Panc1 (cell line): ENCODE measurements around the gene SPIN4. TPM values are rescaled to one million over a fixed set of nuclear protein-coding genes. Genes with fewer than 3 reads are reported as not detected.

Experiments
- ATAC-seq: fragments of 200-7000 bp; cut with Tn5 transposase; 2 replicates; pipeline ENCODE4 v1.9.1; 2020; ENCODE audit warnings: mild to moderate bottlenecking, moderate library complexity
- BruUV-seq: library from RNA; stranded (reverse); fragments of 400-500 nt; replicated peaks from 2 replicates; lab custom pipeline; 2021; lab: Mats Ljungman, UMichigan
- CTCF ChIA-PET: fragments of 300-600 bp; sonication (Branson Sonifier 250); formaldehyde crosslinking; loops from one replicate; lab custom pipeline; 2022; ENCODE audit warnings: antibody characterized with exemption; lab: Charles Lee
- POLR2A ChIA-PET: fragments of 300-600 bp; sonication (Branson Sonifier 250); formaldehyde crosslinking; loops from one replicate; lab custom pipeline; 2022; ENCODE audit warnings: antibody characterized with exemption; lab: Charles Lee
- DNase-seq: peaks from one replicate; pipeline ENCODE4 v3.0.0-alpha.2; 2010; ENCODE audit warnings: low read depth, low spot score
- H3K27ac ChIP-seq: 2 replicates; pipeline ENCODE4 v1.5.1; 2011; ENCODE audit warnings: mild to moderate bottlenecking, low read length, inconsistent platforms
- H3K27me3 ChIP-seq: fragments of 200-500 bp; sonication (Bioruptor generic); 2 replicates; pipeline ENCODE4 v1.6.0; 2014; ENCODE audit warnings: low read length, inconsistent platforms; ENCODE audit not compliant: control insufficient read depth, insufficient read depth
- H3K36me3 ChIP-seq: fragments of 200-500 bp; sonication (Bioruptor generic); 2 replicates; pipeline ENCODE4 v1.5.1; 2014; ENCODE audit warnings: inconsistent platforms, mild to moderate bottlenecking, low read length, moderate library complexity; ENCODE audit not compliant: control insufficient read depth, insufficient read depth
- H3K4me1 ChIP-seq: 2 replicates; pipeline ENCODE4 v1.5.1; 2011; ENCODE audit warnings: inconsistent platforms, mild to moderate bottlenecking, low read length, moderate library complexity; ENCODE audit not compliant: control insufficient read depth, insufficient read depth
- H3K4me3 ChIP-seq, 2 experiments: 2 replicates each; pipeline ENCODE4 v1.5.1; 2011 to 2012; ENCODE audit warnings: low read depth in 2 of 2, low read length in 2 of 2, mild to moderate bottlenecking in 2 of 2, inconsistent platforms in 1 of 2, moderate library complexity in 1 of 2
- H3K9me3 ChIP-seq: fragments of 200-500 bp; sonication (Bioruptor generic); 2 replicates; pipeline ENCODE4 v1.5.1; 2014; ENCODE audit warnings: low read depth, mild to moderate bottlenecking, inconsistent platforms, low read length, moderate library complexity; ENCODE audit not compliant: control insufficient read depth, insufficient read depth
- POLR2AphosphoS5 ChIP-seq: IDR thresholded peaks from 2 replicates; pipeline ENCODE4 v1.6.1; 2012; ENCODE audit warnings: mild to moderate bottlenecking, low read depth, low read length, moderate library complexity
- REST ChIP-seq, 2 experiments: IDR thresholded peaks; 2 replicates each; pipeline ENCODE4 v1.6.1; 2011 to 2012; ENCODE audit warnings: low read depth in 2 of 2, control low read depth in 1 of 2, low read length in 1 of 2, mild to moderate bottlenecking in 1 of 2, moderate library complexity in 1 of 2; ENCODE audit not compliant: insufficient read depth in 1 of 2
- SIN3A ChIP-seq: IDR thresholded peaks from 2 replicates; pipeline ENCODE4 v1.6.1; 2012; ENCODE audit warnings: low read depth, mild to moderate bottlenecking, low read length, moderate library complexity, borderline replicate concordance; ENCODE audit not compliant: insufficient read depth
- TCF7L2 ChIP-seq: IDR thresholded peaks from 2 replicates; pipeline ENCODE4 v1.6.1; 2011; ENCODE audit warnings: mild to moderate bottlenecking, low read depth, low read length, inconsistent platforms
- in situ Hi-C: cut with HindIII; loops from 2 replicates; pipeline ENCODE4 v1.10.0; 2016; ENCODE audit warnings: low sequenced_read_pairs, low pct_unique_long_range_greater_than_20kb
- intact Hi-C: fragments of 100-400 bp; cut with micrococcal nuclease; formaldehyde crosslinking; loops from one replicate; pipeline ENCODE4 v1.10.0; 2022; ENCODE audit not compliant: unreplicated experiment
- total RNA-seq: library from RNA; stranded (reverse); gene quantifications from one replicate; pipeline ENCODE4 v1.2.1, GENCODE V29; 2021; ENCODE audit not compliant: unreplicated experiment
- TF ChIP-seq, protein P1 (sequence below): fragments of 450-650 bp; IDR thresholded peaks from 2 replicates; pipeline ENCODE4 v1.5.1; 2017; ENCODE audit warnings: mild to moderate bottlenecking

Gene SPIN4
- total RNA-seq, 1 experiment from 2014 or later: 11.4 TPM

DNA sequence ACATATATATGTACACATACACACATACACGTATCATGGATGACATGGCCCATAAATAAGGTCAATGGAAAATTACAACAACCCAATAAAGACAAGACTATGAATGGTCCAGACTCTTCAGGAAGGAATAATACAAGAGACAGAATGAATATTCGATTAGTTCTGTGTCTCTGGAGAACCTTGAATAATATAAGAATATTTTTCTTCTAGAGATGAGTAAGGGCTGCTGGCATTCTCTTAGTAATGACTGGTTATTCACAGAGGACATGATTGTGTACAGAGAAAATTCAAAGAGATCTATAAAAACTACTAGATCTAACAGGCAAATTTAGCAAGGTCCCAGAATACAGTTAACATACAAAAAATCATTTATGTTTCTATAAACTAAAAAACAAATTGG, 23.3 kb downstream of the SPIN4 start:
- in situ Hi-C loops: no loop called here
- H3K36me3 ChIP-seq: no peaks in the 10 kb centered on the region
- H3K4me3 ChIP-seq: no peak overlapping the region
- no peaks in the 10 kb centered on the region for H3K4me1 ChIP-seq
- H3K27ac ChIP-seq: no peak overlapping the region
- BruUV-seq: no TSS peak
- no peaks in the 10 kb centered on the region for H3K9me3 ChIP-seq
- intact Hi-C loops: no loop called here
- ChIA-PET POLR2A (no interaction called here), CTCF (no interaction called here)
- TF ChIP-seq TCF7L2: no peak
- no peak for TF ChIP-seq SIN3A
- TF ChIP-seq REST (IDR thresholded peaks at IDR 0.05; ENCODE audit: insufficient read depth in 1 of 2, low read depth in 2 of 2, low read length in 1 of 2): no peak
- TF ChIP-seq, protein P1, sequence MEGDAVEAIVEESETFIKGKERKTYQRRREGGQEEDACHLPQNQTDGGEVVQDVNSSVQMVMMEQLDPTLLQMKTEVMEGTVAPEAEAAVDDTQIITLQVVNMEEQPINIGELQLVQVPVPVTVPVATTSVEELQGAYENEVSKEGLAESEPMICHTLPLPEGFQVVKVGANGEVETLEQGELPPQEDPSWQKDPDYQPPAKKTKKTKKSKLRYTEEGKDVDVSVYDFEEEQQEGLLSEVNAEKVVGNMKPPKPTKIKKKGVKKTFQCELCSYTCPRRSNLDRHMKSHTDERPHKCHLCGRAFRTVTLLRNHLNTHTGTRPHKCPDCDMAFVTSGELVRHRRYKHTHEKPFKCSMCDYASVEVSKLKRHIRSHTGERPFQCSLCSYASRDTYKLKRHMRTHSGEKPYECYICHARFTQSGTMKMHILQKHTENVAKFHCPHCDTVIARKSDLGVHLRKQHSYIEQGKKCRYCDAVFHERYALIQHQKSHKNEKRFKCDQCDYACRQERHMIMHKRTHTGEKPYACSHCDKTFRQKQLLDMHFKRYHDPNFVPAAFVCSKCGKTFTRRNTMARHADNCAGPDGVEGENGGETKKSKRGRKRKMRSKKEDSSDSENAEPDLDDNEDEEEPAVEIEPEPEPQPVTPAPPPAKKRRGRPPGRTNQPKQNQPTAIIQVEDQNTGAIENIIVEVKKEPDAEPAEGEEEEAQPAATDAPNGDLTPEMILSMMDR: no peak
- TF ChIP-seq POLR2AphosphoS5: no peak
- ATAC-seq: no peak
- no peaks in the 10 kb centered on the region for H3K27me3 ChIP-seq
- no peak for DNase-seq

DNA sequence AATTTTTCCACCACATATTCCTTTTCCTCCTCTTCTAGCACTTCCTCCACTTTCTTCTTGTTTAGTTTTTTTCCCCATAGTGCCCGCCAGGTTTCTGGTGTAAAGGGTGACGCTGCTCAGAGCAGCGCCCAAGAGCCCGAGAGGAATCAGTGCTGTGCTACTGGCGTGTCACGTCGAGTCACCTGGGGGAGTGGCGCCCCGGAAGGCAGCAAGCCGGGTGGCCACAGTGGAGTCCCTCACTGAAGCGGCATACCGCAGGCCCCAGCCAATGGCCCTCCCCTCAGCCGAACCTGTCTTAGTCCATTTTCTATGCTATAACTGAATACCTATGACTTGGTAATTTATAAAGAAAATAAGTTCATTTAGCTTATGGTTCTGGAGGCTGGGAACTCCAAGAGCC, 51.5 kb downstream of the SPIN4 start:
- TF ChIP-seq REST (IDR thresholded peaks at IDR 0.05; ENCODE audit: insufficient read depth in 1 of 2, low read depth in 2 of 2, low read length in 1 of 2) (no peak), POLR2AphosphoS5 (no peak), SIN3A (no peak), TCF7L2 (no peak)
- TF ChIP-seq, protein P1: no peak
- H3K27ac ChIP-seq: no peak overlapping the region
- H3K4me3 ChIP-seq: no peak overlapping the region
- intact Hi-C loops: no loop called here
- no peaks in the 10 kb centered on the region for H3K27me3 ChIP-seq
- DNase-seq: no peak
- in situ Hi-C loops: no loop called here
- no peaks in the 10 kb centered on the region for H3K9me3 ChIP-seq
- BruUV-seq: no TSS peak
- H3K4me1 ChIP-seq: no peaks in the 10 kb centered on the region
- ChIA-PET CTCF (no interaction called here), POLR2A (no interaction called here)
- no peaks in the 10 kb centered on the region for H3K36me3 ChIP-seq
- no peak for ATAC-seq
